HG03558 (cell line): ENCODE measurements around the gene MOG.

ENCODE experiments used
- ATAC-seq: cut with Tn5 transposase; IDR thresholded peaks from one replicate; pipeline ENCODE4 v1.9.1; 2021; ENCODE audit warnings: moderate number of reproducible peaks; ENCODE audit not compliant: unreplicated experiment; ENCODE audit errors: extremely low read depth

MOG gene

GRCh38 chr6:29673161-29673560 is 16.3 kb downstream of the MOG start:
- no peak for ATAC-seq

- no peak for ATAC-seq
These were observed 17.1 kb downstream of the MOG start for GRCh38 chr6:29674008-29674407.

GRCh38 chr6:29675561-29675960 is 18.7 kb downstream of the MOG start:
- no peak for ATAC-seq

- no peak for ATAC-seq
These were observed 20.2 kb downstream of the MOG start for GRCh38 chr6:29676981-29677601.

- ATAC-seq: no peak
These were observed 21.2 kb downstream of the MOG start for GRCh38 chr6:29678114-29678513.

- ATAC-seq: no peak
These were observed 23.1 kb downstream of the MOG start for GRCh38 chr6:29679962-29680361.

- ATAC-seq: no peak
These were observed 23.5 kb downstream of the MOG start for GRCh38 chr6:29680416-29680815.

GRCh38 chr6:29680904-29681303 is 24.0 kb downstream of the MOG start, which contains the start of gene ZFP57:
Gene ZFP57, minus strand, starts transcription at chr6:29681152. Its CDS starts 4,149 bp downstream, at chr6:29677003.
- no peak for ATAC-seq

GRCh38 chr6:29681811-29682210 is 24.9 kb downstream of the MOG start:
- ATAC-seq: no peak

- no peak for ATAC-seq
These were observed 28.9 kb downstream of the MOG start for GRCh38 chr6:29685718-29686326.

- no peak for ATAC-seq
These were observed 37.7 kb downstream of the MOG start for GRCh38 chr6:29694637-29695036.

GRCh38 chr6:29696147-29697125 is 39.5 kb downstream of the MOG start:
- ATAC-seq: no peak

GRCh38 chr6:29702519-29703103 is 45.7 kb downstream of the MOG start:
- ATAC-seq: no peak

GRCh38 chr6:29705389-29706231 is 48.7 kb downstream of the MOG start:
- ATAC-seq: no peak

GRCh38 chr6:29708432-29709179 is 51.7 kb downstream of the MOG start:
- no peak for ATAC-seq

GRCh38 chr6:29709188-29709587 is 52.3 kb downstream of the MOG start:
- no peak for ATAC-seq

- ATAC-seq: no peak
These were observed 53.5 kb downstream of the MOG start for GRCh38 chr6:29710281-29710941.

- no peak for ATAC-seq
These were observed 64.0 kb downstream of the MOG start for GRCh38 chr6:29720863-29721262.
